Measurements from ENCODE around the gene PLIN5.

PLIN5 gene

DNA sequence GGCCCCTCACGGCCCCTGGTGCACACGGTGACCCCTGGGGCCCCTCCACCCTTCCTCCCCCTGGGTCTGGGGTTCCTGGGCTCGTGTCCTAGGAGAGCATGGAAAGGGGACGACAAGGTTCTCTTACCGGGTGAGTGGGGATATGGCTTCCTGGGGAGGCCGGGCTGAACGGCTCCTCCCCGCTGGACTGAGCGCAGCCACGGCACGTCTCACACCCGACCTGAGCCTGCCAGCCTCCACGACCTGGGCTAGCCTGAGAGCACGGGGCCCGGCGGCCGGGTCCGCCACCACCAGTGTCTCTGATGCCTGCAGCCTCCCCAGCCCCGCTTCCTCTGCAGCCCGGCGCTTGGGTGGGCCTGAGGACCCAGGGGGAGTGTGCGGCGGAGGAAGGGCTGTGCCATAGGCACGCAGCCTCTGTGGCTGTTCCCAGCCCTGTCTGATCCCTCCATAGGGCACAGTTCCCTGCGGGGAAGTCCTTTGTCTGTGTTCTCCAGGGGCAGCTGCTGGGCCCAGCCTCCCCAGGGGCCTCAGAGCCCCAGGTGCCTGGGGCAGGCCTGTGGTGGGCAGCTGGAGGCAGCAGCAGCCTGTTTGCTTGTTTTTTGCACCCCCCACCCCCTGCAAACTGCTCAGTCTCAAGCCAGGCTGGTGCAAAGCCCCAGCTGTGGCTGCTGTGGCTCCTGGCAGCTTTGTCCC is 31.7 kb downstream of the PLIN5 start:
- no peak for DNase-seq

DNA sequence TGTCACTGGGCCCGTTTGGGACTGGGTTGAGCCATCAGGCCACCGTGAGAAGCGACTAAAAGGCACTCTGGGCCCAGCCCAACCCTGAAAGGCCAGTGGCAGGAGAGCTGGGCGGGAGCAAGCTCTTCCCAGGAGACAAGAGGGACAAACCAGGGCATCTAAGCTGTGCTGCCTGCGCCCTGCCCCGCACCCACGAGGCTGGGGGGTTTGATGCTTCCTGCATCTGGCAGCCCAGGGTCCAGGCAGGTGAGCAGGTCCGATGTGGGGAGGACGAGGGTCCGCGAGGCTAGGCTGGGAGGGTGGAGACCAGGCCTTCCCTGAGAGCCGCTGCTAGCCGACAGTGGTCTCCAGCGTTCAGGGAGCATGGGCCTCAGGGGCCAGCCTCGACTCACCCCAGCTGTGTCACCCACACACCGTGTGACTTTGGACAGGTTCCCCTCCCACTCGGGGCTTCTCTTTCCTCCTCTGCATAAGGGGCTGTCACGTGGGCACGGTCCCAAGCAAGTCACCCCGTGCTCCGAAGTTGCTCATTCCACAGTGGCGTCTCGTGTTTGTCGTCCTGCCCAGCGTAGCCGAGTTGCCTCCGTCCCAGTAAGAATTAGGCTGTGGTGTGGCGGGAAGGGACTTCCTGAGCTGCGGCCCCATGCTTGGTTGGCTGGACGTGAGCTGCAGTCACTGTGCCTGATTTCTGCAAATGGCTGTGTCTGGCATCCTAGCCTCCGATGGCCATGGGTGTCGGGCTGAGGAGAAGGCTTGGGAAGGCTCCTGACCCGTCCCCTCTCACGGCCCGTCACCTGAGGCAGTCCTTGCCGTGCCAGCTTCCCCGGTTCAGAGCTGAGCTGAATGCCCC is 32.5 kb downstream of the PLIN5 start:
- DNase-seq: no peak

DNA sequence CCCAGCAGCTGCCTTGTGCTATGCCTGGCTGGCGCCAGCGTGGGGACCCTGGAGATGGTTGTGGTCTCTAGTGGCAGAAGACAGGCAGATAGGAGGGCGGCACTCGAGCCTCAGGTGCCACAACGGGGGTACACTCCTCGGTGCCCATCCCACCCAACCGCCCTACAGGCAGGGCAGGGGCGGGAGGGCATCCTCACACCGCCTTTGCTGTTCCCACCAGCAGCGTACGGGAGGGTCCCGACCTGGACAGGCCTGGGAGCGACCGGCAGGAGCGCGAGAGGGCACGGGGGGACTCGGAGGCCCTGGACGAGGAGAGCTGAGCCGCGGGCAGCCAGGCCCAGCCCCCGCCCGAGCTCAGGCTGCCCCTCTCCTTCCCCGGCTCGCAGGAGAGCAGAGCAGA is 33.3 kb downstream of the PLIN5 start:
- no peak for DNase-seq

DNA sequence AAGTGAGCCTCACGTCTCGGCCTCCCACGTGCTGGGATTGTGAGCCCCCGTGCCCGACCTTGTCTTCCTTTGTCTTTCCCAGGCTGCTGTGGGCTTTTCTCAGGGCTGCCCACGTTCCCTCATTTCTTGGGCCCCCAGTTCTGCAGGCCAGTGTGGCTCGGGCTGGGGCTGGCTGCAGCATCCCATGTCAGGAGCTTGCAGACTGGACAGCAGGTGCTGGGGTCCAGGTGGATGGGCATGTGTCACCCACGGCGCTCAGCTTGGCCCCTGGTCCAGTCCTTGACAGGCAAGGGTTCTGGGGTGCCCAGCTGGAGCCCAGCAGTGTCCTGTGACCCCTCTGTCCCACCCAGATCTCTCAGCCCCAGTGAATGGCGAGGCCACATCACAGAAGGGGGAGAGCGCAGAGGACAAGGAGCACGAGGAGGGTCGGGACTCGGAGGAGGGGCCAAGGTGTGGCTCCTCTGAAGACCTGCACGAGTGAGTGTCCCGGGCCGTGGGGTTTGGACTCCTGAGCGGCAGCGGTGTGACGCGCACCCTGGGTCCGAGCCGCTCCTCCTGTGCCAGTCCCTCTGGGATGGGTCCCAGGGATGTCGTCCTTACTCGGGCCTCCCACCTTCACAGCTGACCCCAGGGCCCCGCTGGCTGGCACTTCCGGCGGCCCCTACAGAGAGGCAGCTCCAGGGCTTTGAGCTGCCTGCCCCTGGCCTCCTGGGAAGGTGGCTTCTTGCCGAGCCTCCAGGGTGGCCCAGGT is 34.0 kb downstream of the PLIN5 start:
- no peak for DNase-seq

DNA sequence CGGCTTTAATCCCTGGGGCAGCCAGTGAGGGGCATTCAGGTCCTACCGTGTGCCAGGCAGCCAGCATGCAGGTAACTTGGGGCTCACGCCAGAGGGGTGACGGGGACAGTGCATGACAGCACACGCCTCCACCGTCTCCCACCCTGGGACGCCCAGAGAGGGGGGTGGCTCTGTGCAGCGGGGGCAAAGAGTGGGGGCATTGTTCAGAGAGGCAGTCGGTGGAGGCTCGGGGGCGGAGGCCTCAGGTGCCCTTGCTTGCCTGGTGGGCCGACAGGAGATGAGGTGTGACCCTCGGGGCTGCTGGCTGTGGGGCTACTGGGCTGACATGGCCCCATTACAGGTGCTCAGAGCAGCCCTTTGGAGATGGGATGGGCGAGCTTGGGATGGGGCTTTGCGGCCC is 35.2 kb downstream of the PLIN5 start:
- DNase-seq: no peak

DNA sequence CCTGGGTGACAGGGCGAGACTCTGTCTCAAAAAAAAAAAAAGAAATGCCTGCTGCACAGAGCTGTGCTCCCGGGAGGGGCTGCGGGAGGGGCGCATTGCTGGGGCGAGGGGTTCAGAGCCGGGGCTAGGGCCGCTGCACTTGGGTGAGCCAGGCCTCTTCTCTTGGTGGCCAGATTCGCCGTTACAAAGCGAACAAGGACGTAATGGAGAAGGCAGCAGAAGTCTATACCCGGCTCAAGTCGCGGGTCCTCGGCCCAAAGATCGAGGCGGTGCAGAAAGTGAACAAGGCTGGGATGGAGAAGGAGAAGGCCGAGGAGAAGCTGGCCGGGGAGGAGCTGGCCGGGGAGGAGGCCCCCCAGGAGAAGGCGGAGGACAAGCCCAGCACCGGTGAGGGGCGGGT is 35.7 kb downstream of the PLIN5 start:
- DNase-seq: no peak

DNA sequence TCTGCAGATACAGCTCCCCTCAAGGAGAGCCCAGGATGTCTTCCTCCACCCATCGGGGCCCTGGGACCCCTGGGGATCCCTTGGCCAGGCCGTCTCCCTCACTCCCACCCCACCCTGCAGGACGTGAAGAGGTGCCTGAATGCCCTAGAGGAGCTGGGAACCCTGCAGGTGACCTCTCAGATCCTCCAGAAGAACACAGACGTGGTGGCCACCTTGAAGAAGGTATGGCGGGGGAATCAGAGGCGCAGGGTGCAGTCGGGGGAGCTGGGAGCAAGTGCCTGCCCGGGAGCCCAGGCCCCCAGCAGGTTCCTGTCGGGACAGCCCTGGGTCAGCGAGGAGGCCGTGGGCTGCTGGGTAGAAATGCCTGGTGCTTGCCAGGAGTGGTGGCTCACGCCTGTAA is 36.3 kb downstream of the PLIN5 start:
- no peak for DNase-seq

DNA sequence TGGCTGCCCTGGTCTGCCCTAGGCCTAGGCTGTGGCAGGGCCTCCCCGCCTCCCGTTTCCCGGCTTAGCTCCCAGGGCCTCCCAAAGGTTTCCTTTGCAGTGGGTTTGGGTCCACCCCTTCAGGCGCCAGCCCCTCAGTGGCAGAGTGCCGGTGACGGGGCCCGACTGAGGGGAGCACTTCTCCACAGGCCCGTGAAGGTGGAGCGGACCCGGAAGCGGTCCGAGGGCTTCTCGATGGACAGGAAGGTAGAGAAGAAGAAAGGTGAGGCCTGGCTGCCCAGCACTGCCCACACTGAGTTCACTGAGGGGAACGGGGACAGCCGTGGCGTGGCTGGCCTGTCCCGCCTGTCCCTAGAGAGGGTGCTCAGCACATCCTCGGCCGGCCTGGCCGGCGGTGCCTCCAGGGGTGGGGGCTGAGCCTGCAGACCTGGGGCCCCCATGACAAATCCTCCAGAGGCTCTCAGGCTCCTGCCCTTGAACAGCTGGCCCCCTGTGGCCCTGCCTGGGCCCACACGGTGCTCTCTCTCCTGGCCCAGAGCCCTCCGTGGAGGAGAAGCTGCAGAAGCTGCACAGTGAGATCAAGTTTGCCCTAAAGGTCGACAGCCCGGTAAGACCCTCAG is 37.1 kb downstream of the PLIN5 start:
- DNase-seq: no peak

DNA sequence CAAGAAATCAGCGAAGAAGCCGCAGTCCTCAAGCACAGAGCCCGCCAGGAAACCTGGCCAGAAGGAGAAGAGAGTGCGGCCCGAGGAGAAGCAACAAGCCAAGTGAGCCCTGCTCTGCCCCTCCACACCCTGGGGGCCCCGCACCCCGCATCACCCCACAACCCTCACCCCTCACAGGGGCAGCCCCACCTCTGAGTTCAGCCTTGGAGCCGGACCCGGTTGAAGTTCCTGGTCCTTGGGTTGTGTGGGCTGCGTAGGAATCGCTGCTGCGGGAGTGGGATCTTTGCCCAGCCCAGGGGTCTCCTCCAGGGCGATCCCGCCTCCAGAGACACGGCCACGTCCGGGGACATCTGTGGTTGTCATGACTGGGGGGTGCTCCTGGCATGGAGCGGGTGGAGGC is 38.7 kb downstream of the PLIN5 start:
- no peak for DNase-seq

DNA sequence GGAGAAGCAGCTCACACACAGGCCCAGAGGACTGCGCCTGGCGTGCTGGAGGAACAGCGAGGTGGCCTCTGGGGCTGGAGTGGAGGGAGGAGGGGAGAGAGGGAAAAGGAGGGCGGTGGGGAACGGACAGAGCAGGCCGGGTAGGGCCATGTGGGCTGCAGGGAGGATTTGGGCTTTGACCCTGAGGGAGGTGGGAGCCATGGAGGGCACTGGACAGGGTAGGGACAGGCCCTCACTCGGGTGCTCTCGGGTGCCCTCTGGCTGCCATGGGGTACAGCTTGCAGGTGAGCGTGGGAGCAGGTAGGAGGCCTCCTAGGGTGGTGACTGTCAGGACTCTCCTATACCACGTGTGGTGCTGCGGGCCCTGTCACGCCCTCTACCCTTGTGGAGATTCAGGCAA is 39.6 kb downstream of the PLIN5 start:
- no peak for DNase-seq

DNA sequence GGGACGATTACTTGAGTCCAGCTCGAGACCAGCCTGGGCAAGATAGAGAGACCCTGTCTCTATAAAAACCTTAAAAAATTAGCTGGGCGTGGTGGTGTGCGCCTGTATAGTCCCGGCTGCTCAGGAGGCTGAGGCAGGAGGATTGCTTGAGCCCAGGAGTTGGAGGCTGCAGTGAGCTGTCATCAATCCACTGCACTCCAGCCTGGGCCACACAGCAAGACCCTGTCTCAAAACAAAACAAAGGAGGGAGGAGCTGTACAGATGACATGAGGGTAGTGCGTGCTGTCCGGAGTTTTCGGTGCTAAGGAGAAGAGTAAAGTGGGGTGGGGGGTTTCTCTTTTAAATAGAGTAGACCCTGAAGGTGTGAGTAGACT is 40.3 kb downstream of the PLIN5 start:
- DNase-seq: no peak

DNA sequence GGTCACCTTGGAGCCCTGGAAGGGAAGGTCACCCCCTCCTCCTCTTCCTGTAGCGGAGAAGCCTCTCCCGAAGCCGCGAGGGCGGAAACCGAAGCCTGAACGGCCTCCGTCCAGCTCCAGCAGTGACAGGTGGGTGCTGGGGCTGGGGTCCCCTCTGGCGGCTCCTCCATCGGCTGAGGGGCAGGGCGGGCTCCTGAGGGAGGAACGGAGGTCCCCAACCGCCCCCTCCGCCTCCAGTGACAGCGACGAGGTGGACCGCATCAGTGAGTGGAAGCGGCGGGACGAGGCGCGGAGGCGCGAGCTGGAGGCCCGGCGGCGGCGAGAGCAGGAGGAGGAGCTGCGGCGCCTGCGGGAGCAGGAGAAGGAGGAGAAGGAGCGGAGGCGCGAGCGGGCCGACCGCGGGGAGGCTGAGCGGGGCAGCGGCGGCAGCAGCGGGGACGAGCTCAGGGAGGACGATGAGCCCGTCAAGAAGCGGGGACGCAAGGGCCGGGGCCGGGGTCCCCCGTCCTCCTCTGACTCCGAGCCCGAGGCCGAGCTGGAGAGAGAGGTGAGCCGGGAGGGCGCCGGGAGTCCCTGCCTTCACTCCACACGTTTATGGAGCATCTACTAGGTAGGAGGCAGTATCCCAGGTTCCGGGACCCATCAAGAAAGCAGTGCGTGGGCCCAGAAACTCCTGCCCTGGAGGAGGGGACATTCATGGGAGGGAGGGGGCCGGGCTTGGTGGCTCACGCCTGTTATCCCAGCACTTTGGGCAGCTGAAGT is 40.9 kb downstream of the PLIN5 start:
- DNase-seq: no peak

DNA sequence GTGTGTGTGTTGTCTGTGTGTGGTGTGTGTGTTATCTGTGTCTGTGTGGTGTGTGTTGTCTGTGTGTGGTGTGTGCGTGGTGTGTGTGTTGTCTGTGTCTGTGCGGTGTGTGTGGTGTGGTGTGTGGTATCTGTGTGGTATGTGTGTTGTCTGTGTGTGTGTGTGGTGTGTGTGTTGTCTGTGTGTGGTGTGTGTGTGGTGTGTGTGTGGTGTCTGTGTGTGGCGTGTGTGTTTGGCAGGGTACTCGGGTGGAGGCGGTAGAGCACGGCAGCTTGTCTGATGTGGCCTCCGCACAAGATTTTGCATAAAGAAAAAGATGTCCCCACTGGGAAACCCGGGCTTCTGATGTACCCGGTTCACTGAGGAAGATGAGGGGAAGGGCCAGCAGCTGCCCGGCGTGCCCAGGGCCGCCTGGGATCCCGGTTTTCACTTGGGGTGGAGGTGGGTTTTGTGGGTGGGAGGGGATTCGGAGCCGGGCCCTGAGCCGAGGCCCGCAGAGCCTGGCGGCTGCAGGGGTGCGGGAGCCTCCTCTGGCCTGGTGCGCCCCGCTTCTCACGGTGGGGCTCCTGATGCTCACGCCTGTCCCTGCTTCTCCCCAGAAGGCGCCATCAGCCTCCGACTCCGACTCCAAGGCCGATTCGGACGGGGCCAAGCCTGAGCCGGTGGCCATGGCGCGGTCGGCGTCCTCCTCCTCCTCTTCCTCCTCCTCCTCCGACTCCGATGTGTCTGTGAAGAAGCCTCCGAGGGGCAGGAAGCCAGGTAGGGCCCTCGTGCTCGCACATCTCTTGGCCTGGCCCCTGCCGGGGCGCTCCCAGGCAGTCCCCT is 41.7 kb downstream of the PLIN5 start:
- no peak for DNase-seq

DNA sequence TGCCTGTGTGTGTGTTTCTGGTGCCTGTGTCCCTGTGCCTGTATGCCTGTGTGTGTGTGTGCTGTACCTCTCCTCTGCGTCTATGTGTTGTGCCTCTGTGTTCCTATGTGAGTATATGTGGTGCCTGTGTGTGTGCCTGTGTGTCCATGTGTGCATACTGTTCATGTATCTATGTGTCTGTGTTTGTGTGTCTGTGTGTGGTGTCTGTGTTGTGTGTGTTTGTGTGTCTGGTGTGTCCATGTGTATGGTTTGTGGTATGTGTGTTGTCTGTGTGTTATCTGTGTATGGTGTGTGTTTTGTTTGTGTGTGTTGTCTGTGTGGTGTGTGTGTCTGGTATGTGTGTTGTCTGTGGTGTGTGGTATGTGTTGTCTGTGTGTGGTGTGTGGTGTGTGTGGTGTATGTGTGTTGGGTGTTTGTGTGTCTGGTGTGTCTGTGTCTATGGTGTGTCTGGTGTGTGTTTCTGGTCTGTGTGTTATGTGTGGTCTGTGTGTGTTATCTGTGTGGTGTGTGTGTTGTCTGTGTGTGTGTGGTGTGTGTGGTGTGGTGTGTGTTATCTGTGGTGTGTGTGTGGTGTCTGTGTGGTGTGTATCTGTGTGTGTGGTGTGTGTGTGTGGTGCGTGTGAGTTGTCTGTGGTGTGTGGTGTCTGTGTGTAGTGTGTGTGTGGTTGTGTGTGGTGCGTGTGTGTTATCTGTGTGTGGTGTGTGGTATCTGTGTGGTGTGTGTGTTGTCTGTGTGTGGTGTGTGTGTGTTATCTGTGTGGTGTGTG is 42.5 kb downstream of the PLIN5 start:
- DNase-seq: no peak

DNA sequence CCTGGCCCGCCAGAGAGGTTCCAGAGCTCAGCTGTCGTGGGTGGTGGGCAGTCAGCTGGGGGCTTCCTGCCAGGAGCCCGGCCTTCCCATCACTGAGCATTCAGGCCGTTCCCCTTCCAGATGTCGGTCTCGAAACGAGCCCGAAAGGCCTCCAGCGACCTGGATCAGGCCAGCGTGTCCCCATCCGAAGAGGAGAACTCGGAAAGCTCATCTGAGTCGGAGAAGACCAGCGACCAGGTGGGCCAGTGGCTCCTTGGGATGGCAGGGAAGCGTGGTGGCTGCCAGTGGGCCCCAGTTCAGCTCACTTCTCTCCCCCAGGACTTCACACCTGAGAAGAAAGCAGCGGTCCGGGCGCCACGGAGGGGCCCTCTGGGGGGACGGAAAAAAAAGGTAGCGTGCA is 43.6 kb downstream of the PLIN5 start:
- no peak for DNase-seq

DNA sequence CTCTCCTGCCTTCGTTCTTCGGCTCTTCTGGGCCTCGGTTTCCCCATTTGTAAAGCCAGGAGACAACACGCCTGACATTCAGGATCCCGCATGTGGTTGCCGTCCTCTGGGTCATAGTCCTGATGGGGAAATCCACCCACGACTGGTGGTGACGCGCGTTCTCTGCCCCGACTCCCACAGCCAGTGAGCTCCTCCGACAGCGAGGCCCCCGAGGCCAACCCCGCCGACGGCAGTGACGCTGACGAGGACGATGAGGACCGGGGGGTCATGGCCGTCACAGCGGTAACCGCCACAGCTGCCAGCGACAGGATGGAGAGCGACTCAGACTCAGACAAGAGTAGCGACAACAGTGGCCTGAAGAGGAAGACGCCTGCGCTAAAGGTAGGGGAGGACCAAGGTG is 46.5 kb downstream of the PLIN5 start:
- no peak for DNase-seq

DNA sequence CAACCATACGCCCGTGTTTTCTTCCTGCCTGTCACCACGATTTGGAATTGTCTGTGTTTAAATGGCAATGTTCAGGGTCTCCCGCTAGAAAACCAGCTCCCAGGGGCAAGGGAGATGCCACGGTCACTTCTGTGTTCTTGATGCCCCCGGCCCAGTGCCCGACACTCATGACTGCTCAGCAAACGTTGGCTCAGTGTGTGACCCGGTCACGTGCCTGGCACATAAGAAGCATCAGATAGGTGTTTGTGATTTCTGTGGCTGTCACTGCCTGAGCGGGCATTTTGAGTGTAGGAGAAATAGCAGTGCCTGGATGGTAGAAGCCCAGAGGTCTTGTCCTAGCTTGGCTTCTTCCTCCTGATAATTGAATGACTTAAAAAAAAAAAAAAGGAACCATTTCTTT is 47.5 kb downstream of the PLIN5 start:
- DNase-seq: no peak

DNA sequence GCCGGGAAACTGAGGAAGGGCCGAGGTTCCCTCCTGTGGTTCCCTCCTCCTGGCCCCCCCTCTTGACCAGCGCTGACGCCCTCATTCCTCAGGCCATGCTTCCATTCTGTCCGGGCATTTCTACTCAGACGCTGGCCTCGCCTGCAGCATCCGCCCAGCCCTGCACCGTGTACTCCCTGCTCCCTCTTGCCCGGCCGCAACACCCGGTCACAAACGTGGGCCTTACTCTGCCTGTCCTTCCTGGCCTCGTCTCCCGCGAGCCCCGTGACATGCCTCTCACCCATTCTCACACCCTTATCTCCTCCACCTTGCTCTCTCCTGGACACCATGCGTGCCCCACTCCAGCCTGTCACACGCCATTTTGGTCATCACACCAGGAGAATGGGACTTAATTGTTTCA is 51.6 kb downstream of the PLIN5 start:
- DNase-seq: no peak

DNA sequence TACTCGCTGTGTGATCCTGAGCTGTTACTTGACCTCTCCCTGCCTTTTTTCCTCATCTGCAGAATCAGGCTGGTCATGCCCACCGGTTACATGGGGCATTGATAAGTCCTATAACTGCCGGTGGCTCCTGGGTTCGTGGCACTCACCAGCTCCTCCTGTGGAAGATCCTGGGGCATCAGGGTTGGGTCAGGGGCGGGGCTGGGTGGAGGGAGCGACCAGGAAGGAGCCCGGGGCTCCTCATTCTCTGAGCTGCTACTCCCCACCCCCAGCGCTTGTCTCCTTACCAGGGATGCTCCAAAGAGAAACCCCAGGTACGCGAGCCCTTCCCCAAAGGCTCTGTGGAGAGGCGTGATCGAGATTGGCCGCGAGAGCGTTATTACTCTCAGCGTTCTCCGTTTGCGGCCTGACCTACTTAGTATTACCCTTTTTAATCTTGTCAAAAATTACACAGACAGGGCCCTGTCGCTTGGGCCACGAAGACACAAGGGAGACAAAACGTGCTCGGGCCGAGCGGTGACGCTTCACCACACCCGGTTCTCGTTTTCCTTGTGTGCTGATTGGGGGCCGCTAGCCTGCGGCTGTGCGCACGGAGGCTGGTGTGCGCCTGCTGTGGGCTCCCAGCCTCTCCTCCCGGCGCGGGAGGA is 52.2 kb downstream of the PLIN5 start:
- DNase-seq: no peak

DNA sequence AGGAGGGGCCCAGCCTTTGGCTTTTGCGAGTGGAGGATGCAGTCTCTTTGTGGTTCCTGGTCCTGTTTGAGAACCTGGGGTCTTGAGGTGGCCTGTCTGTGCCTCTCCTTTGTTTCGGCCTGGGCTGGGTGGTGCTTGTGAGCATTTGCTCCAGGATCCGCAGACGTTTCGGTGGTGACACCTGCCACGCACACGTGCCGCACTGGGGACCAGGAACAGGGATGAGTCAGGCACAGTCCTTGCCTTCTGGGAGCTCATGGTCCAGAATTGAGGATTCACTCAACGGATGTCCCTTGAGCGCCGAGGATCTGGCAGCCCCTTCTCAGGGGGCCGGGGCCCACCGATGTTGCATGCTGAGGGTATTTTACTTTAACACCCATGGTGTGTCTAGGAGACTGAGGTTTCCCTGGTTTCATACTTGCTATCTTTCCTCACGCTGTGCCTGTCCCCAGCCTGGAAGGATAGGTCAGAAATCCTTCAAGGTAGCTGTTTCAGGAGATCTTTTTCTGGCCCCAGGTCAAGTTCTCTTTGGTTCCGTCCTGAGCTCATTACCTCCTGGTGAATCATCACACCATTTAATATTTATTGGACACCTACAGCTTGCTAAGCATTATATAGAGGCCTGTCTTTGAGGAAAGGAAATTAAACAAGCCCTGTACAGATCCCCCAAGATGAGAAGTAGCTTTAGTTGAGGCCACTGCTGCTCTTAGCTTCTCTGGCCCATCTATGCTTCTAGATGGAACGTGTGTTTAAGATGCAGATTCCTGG is 57.8 kb downstream of the PLIN5 start:
- no peak for DNase-seq
